Smooth muscle cell (in vitro differentiated cells): ENCODE results near the gene CELF1. TPM values are rescaled to one million over a fixed set of nuclear protein-coding genes. Genes with fewer than 3 reads are reported as not detected.

Experiments
- DNase-seq: peaks from one replicate; lab custom pipeline; 2025; ENCODE audit not compliant: unreplicated experiment; lab: John Stamatoyannopoulos, UW
- H2AFZ ChIP-seq: fragments of 200-600 bp; sonication (generic); 2 replicates; pipeline ENCODE4 v1.6.0; 2016; ENCODE audit warnings: antibody characterized with exemption, low read depth, mild to moderate bottlenecking
- H3F3A ChIP-seq: fragments of 200-600 bp; sonication (generic); 2 replicates; pipeline ENCODE4 v1.6.0; 2017; ENCODE audit warnings: antibody characterized with exemption, low read depth
- H3K27ac ChIP-seq: fragments of 200-600 bp; sonication (generic); 2 replicates; pipeline ENCODE4 v1.5.1; 2016; ENCODE audit warnings: low read depth, mild to moderate bottlenecking
- H3K27me3 ChIP-seq: fragments of 200-600 bp; sonication (generic); 2 replicates; pipeline ENCODE4 v1.6.1; 2016; ENCODE audit warnings: low read depth, mild to moderate bottlenecking
- H3K36me3 ChIP-seq: fragments of 200-600 bp; sonication (generic); 2 replicates; pipeline ENCODE4 v1.5.1; 2016; ENCODE audit warnings: low read depth
- H3K4me1 ChIP-seq: fragments of 200-600 bp; sonication (generic); 2 replicates; pipeline ENCODE4 v1.5.1; 2016; ENCODE audit warnings: low read depth
- H3K4me2 ChIP-seq: fragments of 200-600 bp; sonication (generic); 2 replicates; pipeline ENCODE4 v1.6.0; 2016; ENCODE audit warnings: mild to moderate bottlenecking
- H3K4me3 ChIP-seq: fragments of 200-600 bp; sonication (generic); 2 replicates; pipeline ENCODE4 v1.5.1; 2016; ENCODE audit warnings: mild to moderate bottlenecking
- H3K79me2 ChIP-seq: fragments of 200-600 bp; sonication (generic); 2 replicates; pipeline ENCODE4 v1.6.0; 2016; ENCODE audit warnings: low read depth, mild to moderate bottlenecking
- H3K9ac ChIP-seq: fragments of 200-600 bp; sonication (generic); 2 replicates; pipeline ENCODE4 v1.6.0; 2016; ENCODE audit warnings: low read depth
- H3K9me3 ChIP-seq: fragments of 200-600 bp; sonication (generic); replicated peaks from 2 replicates; pipeline ENCODE4 v1.5.1; 2016; ENCODE audit warnings: low read depth
- H4K20me1 ChIP-seq: fragments of 200-600 bp; sonication (generic); 2 replicates; pipeline ENCODE4 v1.6.0; 2016; ENCODE audit warnings: low read depth
- WGBS: methylation state at CpG from one replicate; pipeline ENCODE4 v1.1.7; 2016; ENCODE audit warnings: low lambda C conversion rate; 5-methylcytosine and 5-hydroxymethylcytosine counted together
- polyA plus RNA-seq: library from polyadenylated mRNA; unstranded; fragments of >200 nt; fragmentation: Nextera tagmentation; extraction: Ambion mirVana; gene quantifications from 2 replicates; pipeline ENCODE4 v1.2.1, GENCODE V29; 2016
- total RNA-seq: library from RNA; depleted of rRNA; stranded (reverse); fragments of >200 nt; gene quantifications from 2 replicates; pipeline ENCODE4 v1.2.3, GENCODE V29; 2014
- TF ChIP-seq, protein P1 (sequence below): fragments of 200-600 bp; sonication (generic); IDR thresholded peaks from 2 replicates; pipeline ENCODE4 v1.5.1; 2017; ENCODE audit warnings: borderline replicate concordance, mild to moderate bottlenecking, antibody characterized with exemption; ENCODE audit not compliant: insufficient read depth, poor library complexity, severe bottlenecking

The CELF1 gene
- total and polyA plus RNA-seq, 2 experiments from 2014 or later: 42.5 to 64.8 TPM

DNA sequence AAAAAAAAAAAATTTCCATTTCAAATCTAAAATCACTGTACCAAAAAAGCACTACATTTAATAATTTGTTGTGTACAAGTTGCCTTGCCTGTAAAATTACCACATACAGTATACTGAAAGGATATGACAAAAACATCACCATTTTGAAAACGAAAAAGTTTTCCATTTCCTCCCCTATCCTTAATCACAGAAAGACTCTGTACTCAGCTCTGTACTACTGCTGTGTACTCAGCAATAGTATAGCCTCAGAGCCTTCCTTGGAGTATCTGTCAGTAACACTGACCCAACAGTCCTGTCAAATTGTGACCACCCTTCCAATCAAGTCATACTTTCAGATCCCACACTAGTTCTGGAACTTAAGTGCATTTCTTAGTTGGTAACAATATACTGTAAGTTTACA, 48.0 kb downstream of the CELF1 start:
- 100% methylated on average over 1 of the region's 1 CpG for WGBS
- H4K20me1 ChIP-seq: peaks cover 99% of the 10 kb centered on the region
- no peak overlapping the region for H2AFZ ChIP-seq
- H3K27me3 ChIP-seq: no peaks in the 10 kb centered on the region
- no peak overlapping the region for H3K9ac ChIP-seq
- H3K9me3 ChIP-seq: no peaks in the 10 kb centered on the region
- peaks cover 99% of the 10 kb centered on the region for H3K79me2 ChIP-seq
- no peak overlapping the region for H3K4me2 ChIP-seq
- H3F3A ChIP-seq: peaks cover 13% of the 10 kb centered on the region
- no peak overlapping the region for H3K4me3 ChIP-seq
- DNase-seq: no peak
- H3K27ac ChIP-seq: no peak overlapping the region
- peaks cover 5% of the 10 kb centered on the region for H3K36me3 ChIP-seq
- H3K4me1 ChIP-seq: peaks cover 23% of the 10 kb centered on the region
- TF ChIP-seq, protein P1, sequence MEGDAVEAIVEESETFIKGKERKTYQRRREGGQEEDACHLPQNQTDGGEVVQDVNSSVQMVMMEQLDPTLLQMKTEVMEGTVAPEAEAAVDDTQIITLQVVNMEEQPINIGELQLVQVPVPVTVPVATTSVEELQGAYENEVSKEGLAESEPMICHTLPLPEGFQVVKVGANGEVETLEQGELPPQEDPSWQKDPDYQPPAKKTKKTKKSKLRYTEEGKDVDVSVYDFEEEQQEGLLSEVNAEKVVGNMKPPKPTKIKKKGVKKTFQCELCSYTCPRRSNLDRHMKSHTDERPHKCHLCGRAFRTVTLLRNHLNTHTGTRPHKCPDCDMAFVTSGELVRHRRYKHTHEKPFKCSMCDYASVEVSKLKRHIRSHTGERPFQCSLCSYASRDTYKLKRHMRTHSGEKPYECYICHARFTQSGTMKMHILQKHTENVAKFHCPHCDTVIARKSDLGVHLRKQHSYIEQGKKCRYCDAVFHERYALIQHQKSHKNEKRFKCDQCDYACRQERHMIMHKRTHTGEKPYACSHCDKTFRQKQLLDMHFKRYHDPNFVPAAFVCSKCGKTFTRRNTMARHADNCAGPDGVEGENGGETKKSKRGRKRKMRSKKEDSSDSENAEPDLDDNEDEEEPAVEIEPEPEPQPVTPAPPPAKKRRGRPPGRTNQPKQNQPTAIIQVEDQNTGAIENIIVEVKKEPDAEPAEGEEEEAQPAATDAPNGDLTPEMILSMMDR: no peak

DNA sequence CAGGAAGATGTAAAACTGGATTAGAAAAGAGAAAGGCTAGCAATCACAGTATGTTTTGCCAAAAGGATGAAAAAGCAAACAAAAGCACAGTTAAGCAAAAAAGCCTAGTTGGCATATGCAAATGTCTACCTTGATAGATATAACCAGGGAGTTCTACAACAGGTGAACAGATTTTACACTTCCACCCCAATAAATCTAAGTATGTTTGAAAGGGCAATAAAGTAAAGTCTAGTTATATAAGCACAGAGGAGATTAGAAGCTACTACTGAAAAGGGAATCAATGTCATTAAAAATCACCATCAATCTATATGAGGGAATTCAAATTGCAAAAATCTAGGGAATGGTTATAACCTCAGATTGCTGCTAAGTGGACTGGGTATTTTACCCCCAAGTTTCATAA, 49.7 kb downstream of the CELF1 start:
- peaks cover 17% of the 10 kb centered on the region for H3K4me1 ChIP-seq
- H3K27me3 ChIP-seq: no peaks in the 10 kb centered on the region
- no peak overlapping the region for H3K9ac ChIP-seq
- H4K20me1 ChIP-seq: peaks cover 100% of the 10 kb centered on the region
- H3K4me3 ChIP-seq: no peak overlapping the region
- peaks cover 99% of the 10 kb centered on the region for H3K79me2 ChIP-seq
- peaks cover 18% of the 10 kb centered on the region for H3F3A ChIP-seq
- no peak overlapping the region for H2AFZ ChIP-seq
- DNase-seq: no peak
- H3K27ac ChIP-seq: no peak overlapping the region
- H3K36me3 ChIP-seq: peaks cover 5% of the 10 kb centered on the region
- H3K9me3 ChIP-seq: no peaks in the 10 kb centered on the region
- TF ChIP-seq, protein P1: no peak
- H3K4me2 ChIP-seq: no peak overlapping the region

DNA sequence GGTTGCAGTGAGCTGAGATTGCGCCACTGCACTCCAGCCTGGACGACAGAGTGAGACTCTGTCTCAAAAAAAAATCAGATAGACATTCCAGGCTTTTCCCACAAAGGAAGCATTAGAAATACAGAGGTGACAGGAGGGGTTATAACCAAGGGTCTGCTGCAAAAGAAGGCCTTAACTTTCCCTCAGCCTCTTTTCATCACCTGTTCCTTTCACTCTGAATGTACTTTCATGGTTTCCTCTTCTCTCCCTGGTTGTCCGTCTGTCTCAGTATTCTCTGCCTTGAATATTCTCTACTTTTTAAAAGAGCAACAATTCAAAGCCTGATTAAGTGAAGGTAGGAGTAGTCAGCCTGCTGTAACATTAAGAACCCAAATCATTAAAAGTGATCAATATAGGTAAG, 50.2 kb downstream of the CELF1 start:
- no peak overlapping the region for H3K27ac ChIP-seq
- no peak overlapping the region for H3K4me2 ChIP-seq
- peaks cover 13% of the 10 kb centered on the region for H3K4me1 ChIP-seq
- H3K9ac ChIP-seq: no peak overlapping the region
- TF ChIP-seq, protein P1: no peak
- no peaks in the 10 kb centered on the region for H3K9me3 ChIP-seq
- H3F3A ChIP-seq: peaks cover 20% of the 10 kb centered on the region
- peaks cover 100% of the 10 kb centered on the region for H4K20me1 ChIP-seq
- WGBS: 90% methylated on average over 3 of the region's 3 CpGs
- H3K36me3 ChIP-seq: peaks cover 5% of the 10 kb centered on the region
- no peaks in the 10 kb centered on the region for H3K27me3 ChIP-seq
- H3K4me3 ChIP-seq: no peak overlapping the region
- peaks cover 99% of the 10 kb centered on the region for H3K79me2 ChIP-seq
- no peak for DNase-seq
- no peak overlapping the region for H2AFZ ChIP-seq

DNA sequence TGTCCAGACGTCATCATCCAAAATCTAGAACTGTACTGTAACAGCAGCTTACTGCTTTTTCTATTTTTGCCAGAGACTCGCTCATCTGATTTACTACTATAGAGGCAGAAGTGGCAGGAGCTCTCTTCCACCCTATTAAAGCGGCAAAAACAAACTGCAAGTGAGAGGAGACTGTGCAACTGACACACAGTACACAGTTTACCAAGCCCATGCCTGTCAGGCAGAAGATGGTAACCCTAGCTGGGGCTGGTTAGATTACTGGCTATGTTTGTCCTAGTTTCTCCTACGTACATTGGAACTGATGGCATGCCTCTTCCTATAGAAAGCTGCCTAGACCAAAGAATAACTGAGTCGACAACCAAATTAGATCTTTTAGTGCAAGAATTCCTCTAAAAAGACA, 51.8 kb downstream of the CELF1 start:
- no peak overlapping the region for H3K9ac ChIP-seq
- H3K4me3 ChIP-seq: no peak overlapping the region
- peaks cover 100% of the 10 kb centered on the region for H4K20me1 ChIP-seq
- H3K79me2 ChIP-seq: peaks cover 99% of the 10 kb centered on the region
- TF ChIP-seq, protein P1: no peak
- no peak overlapping the region for H2AFZ ChIP-seq
- WGBS: 96% methylated on average over 5 of the region's 5 CpGs
- peaks cover 5% of the 10 kb centered on the region for H3K36me3 ChIP-seq
- no peak overlapping the region for H3K4me2 ChIP-seq
- H3K27me3 ChIP-seq: no peaks in the 10 kb centered on the region
- H3K27ac ChIP-seq: no peak overlapping the region
- no peaks in the 10 kb centered on the region for H3K9me3 ChIP-seq
- no peak for DNase-seq
- H3K4me1 ChIP-seq: peaks cover 10% of the 10 kb centered on the region
- H3F3A ChIP-seq: peaks cover 7% of the 10 kb centered on the region
